Activated naive CD8-positive, alpha-beta T cell treated with anti-CD3 and anti-CD28 coated beads, Interleukin-2, amount 10 ng/mL, durations not matched to agents 7 days and 5 days (primary cell): ENCODE measurements around the gene ANKRD13B. TPM values are rescaled to one million over a fixed set of nuclear protein-coding genes. Genes with fewer than 3 reads are reported as not detected.

Experiments
- ATAC-seq: fragments of 150-1000 bp; cut with Tn5 transposase; one replicate; pipeline ENCODE4 v1.10.0; 2021; ENCODE audit warnings: low read depth, moderate library complexity
- POLR2A ChIA-PET: fragments of 350-600 bp; sonication (Branson Sonifier 250); formaldehyde crosslinking; loops from one replicate; lab custom pipeline; 2021; ENCODE audit warnings: antibody characterized with exemption; lab: Charles Lee
- DNase-seq: peaks from one replicate; pipeline ENCODE4 v3.0.0; 2021
- H3K27ac Mint-ChIP-seq: one replicate; pipeline ENCODE4 v1.8.0; 2022; ENCODE audit warnings: mild to moderate bottlenecking, mixed read lengths
- H3K27me3 Mint-ChIP-seq: one replicate; pipeline ENCODE4 v1.8.0; 2022; ENCODE audit warnings: mild to moderate bottlenecking, moderate library complexity, mixed read lengths
- H3K36me3 Mint-ChIP-seq: one replicate; pipeline ENCODE4 v1.8.0; 2021; ENCODE audit warnings: mild to moderate bottlenecking, mixed read lengths
- H3K4me1 Mint-ChIP-seq: one replicate; pipeline ENCODE4 v1.8.0; 2021; ENCODE audit warnings: mixed read lengths
- H3K4me3 Mint-ChIP-seq: one replicate; pipeline ENCODE4 v1.8.0; 2022; ENCODE audit warnings: mild to moderate bottlenecking, moderate library complexity, mixed read lengths
- H3K9me3 Mint-ChIP-seq: one replicate; pipeline ENCODE4 v1.8.0; 2021; ENCODE audit warnings: mixed read lengths
- total RNA-seq, 2 experiments: library from RNA; stranded (reverse); gene quantifications; one replicate each; pipeline ENCODE4 v1.2.3, GENCODE V29; 2021

Gene ANKRD13B
- total RNA-seq, 2 experiments from 2014 or later, result 6.0 to 7.9 TPM

- no peak for DNase-seq
- no peaks in the 10 kb centered on the region for H3K36me3 Mint-ChIP-seq
- POLR2A ChIA-PET, result interaction anchor here (0.5 kb wide), 1 partner anchor 187 kb away, joined by 4 read pairs; no protein-coding TSS in a partner anchor
- H3K4me1 Mint-ChIP-seq, result peaks cover 12% of the 10 kb centered on the region
- no peak for ATAC-seq
- no peaks in the 10 kb centered on the region for H3K27me3 Mint-ChIP-seq
- H3K4me3 Mint-ChIP-seq, result no peak overlapping the region
- H3K9me3 Mint-ChIP-seq, result no peaks in the 10 kb centered on the region
- no peak overlapping the region for H3K27ac Mint-ChIP-seq
Measured at GRCh38 chr17:29595943-29596774, 3.2 kb downstream of the ANKRD13B start.

DNA sequence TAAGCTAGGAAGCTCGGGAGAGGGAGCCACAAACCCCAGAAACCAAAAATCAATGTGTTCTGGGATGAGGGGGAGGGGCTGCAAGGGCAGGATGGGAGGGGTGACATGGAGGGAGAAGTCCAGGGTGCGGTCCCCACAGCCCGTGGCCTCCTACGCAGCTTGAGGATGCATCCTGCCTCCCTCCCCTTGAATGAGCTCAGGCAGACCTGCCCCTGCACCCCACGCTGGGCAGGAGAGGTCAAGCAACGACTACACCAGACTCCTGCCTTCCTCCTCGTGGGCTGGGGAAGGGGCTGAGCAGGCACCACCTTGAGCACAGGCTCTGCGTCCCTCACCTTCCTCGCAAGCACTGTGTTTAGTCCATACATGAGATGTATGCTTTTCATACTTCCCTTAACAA, 3.9 kb downstream of the ANKRD13B start:
- H3K4me3 Mint-ChIP-seq, result no peak overlapping the region
- H3K27ac Mint-ChIP-seq, result no peak overlapping the region
- POLR2A ChIA-PET, result interaction anchor here (0.5 kb wide), 1 partner anchor 187 kb away, joined by 4 read pairs; no protein-coding TSS in a partner anchor
- H3K9me3 Mint-ChIP-seq, result no peaks in the 10 kb centered on the region
- no peak for DNase-seq
- no peaks in the 10 kb centered on the region for H3K27me3 Mint-ChIP-seq
- no peaks in the 10 kb centered on the region for H3K36me3 Mint-ChIP-seq
- no peak for ATAC-seq
- H3K4me1 Mint-ChIP-seq, result peaks cover 10% of the 10 kb centered on the region

GRCh38 chr17:29597361-29598172, 4.6 kb downstream of the ANKRD13B start:
- no peak for DNase-seq
- no peak for ATAC-seq
- H3K4me1 Mint-ChIP-seq, result peaks cover 7% of the 10 kb centered on the region
- H3K27me3 Mint-ChIP-seq, result no peaks in the 10 kb centered on the region
- H3K27ac Mint-ChIP-seq, result no peak overlapping the region
- H3K9me3 Mint-ChIP-seq, result no peaks in the 10 kb centered on the region
- H3K36me3 Mint-ChIP-seq, result no peaks in the 10 kb centered on the region
- no peak overlapping the region for H3K4me3 Mint-ChIP-seq
- POLR2A ChIA-PET, result no interaction called here

- H3K4me1 Mint-ChIP-seq, result peaks cover 1% of the 10 kb centered on the region
- no peak overlapping the region for H3K27ac Mint-ChIP-seq
- H3K27me3 Mint-ChIP-seq, result no peaks in the 10 kb centered on the region
- H3K4me3 Mint-ChIP-seq, result no peak overlapping the region
- DNase-seq (no peak), ATAC-seq (no peak)
- no peaks in the 10 kb centered on the region for H3K9me3 Mint-ChIP-seq
- POLR2A ChIA-PET, result no interaction called here
- H3K36me3 Mint-ChIP-seq, result no peaks in the 10 kb centered on the region
Measured at GRCh38 chr17:29603109-29603674, 10.3 kb downstream of the ANKRD13B start.

- Mint-ChIP-seq H3K27ac (no peak overlapping the region), H3K27me3 (no peaks in the 10 kb centered on the region), H3K36me3 (no peaks in the 10 kb centered on the region), H3K4me1 (no peaks in the 10 kb centered on the region), H3K9me3 (no peaks in the 10 kb centered on the region), H3K4me3 (no peak overlapping the region)
- ATAC-seq, result no peak
- DNase-seq, result no peak
- POLR2A ChIA-PET, result no interaction called here
Measured at GRCh38 chr17:29607557-29608195, 14.7 kb downstream of the ANKRD13B start.

- no peak for ATAC-seq
- Mint-ChIP-seq H3K4me3 (no peak overlapping the region), H3K36me3 (no peaks in the 10 kb centered on the region), H3K4me1 (peaks cover 3% of the 10 kb centered on the region), H3K27me3 (no peaks in the 10 kb centered on the region), H3K27ac (no peak overlapping the region), H3K9me3 (no peaks in the 10 kb centered on the region)
- DNase-seq, result no peak
- POLR2A ChIA-PET, result no interaction called here
Measured at GRCh38 chr17:29608986-29609385, 16.1 kb downstream of the ANKRD13B start.

- Mint-ChIP-seq H3K27me3 (no peaks in the 10 kb centered on the region), H3K4me3 (no peak overlapping the region)
- POLR2A ChIA-PET, result interaction anchor here (1.0 kb wide), 1 partner anchor 18 kb away, joined by 3 read pairs; the partner anchor contains the start of gene ANKRD13B
Measured at GRCh38 chr17:29610395-29610794, 17.5 kb downstream of the ANKRD13B start.

DNA sequence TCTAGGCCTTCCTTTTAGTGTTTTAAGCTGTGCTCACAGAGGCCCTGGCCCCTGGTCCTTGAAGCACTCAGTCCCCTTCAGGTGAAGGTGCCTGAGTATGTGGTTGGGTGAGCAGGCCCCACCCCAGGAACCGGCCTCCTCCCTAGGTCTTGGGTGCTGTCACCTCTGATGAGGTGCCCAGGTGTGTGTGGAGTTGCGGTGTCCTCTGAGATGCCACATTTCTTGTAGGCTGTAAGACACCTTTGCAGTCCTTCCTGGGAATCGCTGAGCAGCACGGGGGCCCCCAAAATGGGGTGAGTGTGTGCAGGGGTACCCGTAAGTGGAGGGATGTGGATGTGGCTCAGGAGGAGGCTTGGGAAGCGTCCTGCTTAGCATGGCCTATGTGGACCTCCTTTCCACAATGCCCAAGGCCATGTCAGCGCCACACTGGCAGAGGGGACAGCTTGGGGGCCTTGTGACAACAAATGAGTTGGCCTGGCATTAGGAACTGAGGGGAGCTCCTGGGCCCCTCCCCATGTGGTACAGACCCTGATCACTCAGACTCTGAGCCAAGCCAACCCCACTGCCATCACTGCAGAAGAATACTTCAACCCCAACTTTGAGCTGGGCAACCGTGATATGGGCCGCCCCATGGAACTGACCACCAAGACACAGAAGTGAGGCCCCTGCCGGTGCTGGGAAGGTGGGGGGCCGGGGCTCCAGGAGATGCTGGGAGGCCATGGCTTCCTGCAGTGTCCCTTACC, 18.6 kb downstream of the ANKRD13B start:
- POLR2A ChIA-PET, result no interaction called here
- no peaks in the 10 kb centered on the region for H3K9me3 Mint-ChIP-seq
- DNase-seq (no peak), ATAC-seq (no peak)
- H3K4me1 Mint-ChIP-seq, result peaks cover 18% of the 10 kb centered on the region
- H3K4me3 Mint-ChIP-seq, result no peak overlapping the region
- H3K27ac Mint-ChIP-seq, result no peak overlapping the region
- peaks cover 2% of the 10 kb centered on the region for H3K27me3 Mint-ChIP-seq
- H3K36me3 Mint-ChIP-seq, result no peaks in the 10 kb centered on the region

More at GRCh38 chr17:29610395-29610794, 17.5 kb downstream of the ANKRD13B start:
- Mint-ChIP-seq H3K27ac (no peak overlapping the region), H3K4me1 (peaks cover 13% of the 10 kb centered on the region), H3K9me3 (no peaks in the 10 kb centered on the region), H3K36me3 (no peaks in the 10 kb centered on the region)
- no peak for ATAC-seq
- DNase-seq, result no peak

DNA sequence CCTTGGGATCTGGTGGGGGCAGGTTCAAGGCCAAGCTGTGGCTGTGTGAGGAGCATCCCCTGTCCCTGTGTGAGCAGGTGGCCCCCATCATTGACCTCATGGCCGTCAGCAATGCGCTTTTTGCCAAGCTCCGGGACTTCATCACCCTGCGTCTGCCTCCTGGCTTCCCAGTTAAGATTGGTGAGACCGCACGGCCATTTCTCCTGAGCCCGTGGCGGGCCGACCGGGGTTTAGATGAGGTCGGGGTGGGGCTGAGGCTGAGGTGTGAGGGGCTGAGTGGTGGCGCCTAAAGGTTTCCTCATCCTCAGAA, 19.1 kb downstream of the ANKRD13B start:
- ATAC-seq, result no peak
- H3K4me3 Mint-ChIP-seq, result no peak overlapping the region
- peaks cover 4% of the 10 kb centered on the region for H3K27me3 Mint-ChIP-seq
- no peak overlapping the region for H3K27ac Mint-ChIP-seq
- H3K36me3 Mint-ChIP-seq, result no peaks in the 10 kb centered on the region
- H3K4me1 Mint-ChIP-seq, result peaks cover 22% of the 10 kb centered on the region
- DNase-seq, result no peak
- POLR2A ChIA-PET, result no interaction called here
- no peaks in the 10 kb centered on the region for H3K9me3 Mint-ChIP-seq

DNA sequence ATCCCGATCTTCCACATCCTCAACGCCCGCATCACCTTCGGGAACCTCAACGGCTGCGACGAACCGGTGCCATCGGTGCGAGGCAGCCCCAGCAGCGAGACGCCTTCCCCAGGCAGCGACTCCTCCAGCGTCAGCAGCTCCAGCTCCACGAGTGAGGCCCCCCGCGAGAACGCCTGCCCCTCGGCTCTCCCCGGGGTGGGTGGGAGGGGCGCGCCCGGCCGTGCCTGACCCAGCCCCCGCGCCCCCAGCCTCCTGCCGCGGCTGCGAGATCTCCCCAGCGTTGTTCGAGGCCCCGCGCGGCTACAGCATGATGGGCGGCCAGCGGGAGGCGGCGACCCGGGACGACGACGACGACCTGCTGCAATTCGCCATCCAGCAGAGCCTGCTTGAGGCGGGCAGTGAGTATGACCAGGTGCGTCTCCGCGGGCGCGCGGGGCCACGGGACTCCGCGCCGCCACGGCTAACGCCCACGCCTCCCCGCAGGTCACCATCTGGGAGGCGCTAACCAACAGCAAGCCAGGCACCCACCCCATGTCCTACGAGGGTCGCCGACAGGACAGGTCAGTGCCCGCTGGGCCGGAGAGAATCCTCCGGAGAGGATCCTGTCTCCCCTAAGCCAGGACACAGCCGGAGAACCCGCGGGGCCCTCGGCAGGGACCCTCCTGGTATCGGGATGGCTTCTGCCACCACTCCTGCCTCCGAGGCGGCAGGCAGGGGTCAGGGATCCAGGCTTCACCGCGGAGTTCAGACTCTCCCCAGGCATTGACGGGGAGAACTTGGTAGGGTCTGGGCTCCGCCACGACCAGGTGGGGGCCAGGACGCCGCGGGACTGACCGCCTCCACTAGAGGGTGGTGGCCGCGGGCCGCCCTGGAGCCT, 19.7 kb downstream of the ANKRD13B start:
- DNase-seq (no peak), ATAC-seq (no peak)
- Mint-ChIP-seq H3K4me3 (peak overlapping the region; percentile 49), H3K4me1 (peaks cover 23% of the 10 kb centered on the region), H3K36me3 (no peaks in the 10 kb centered on the region), H3K9me3 (no peaks in the 10 kb centered on the region), H3K27me3 (peaks cover 4% of the 10 kb centered on the region), H3K27ac (no peak overlapping the region)
- POLR2A ChIA-PET, result interaction anchor here (0.7 to 1.5 kb wide), 5 partner anchors 11 to 45 kb away, joined by 3 to 5 read pairs (median 4); partner anchors contain the start of gene CORO6

GRCh38 chr17:29613352-29613837, 20.5 kb downstream of the ANKRD13B start:
- no peak overlapping the region for H3K27ac Mint-ChIP-seq
- POLR2A ChIA-PET, result interaction anchor here (0.6 to 2.8 kb wide), 9 partner anchors 10 to 319 kb away, joined by 3 to 14 read pairs (median 4); partner anchors contain the start of gene CORO6
- H3K4me1 Mint-ChIP-seq, result peaks cover 23% of the 10 kb centered on the region
- H3K9me3 Mint-ChIP-seq, result no peaks in the 10 kb centered on the region
- DNase-seq (peak; percentile 99), ATAC-seq (peak; percentile 38)
- H3K4me3 Mint-ChIP-seq, result peak overlapping the region; percentile 71
- H3K27me3 Mint-ChIP-seq, result peaks cover 4% of the 10 kb centered on the region
- H3K36me3 Mint-ChIP-seq, result no peaks in the 10 kb centered on the region
